Measurements from ENCODE around the gene TRPM3.

GRCh38 chr9:71127301-71127700, 5.9 kb upstream of the TRPM3 start:
- TF ChIP-seq POU5F1 (IDR thresholded peaks at IDR 0.05; ENCODE audit: borderline replicate concordance, low read depth, low read length, partially characterized antibody), result no peak
- no peak for TF ChIP-seq POLR2AphosphoS5 (IDR thresholded peaks at IDR 0.05; ENCODE audit: control insufficient read depth, insufficient read depth, low read depth, low read length)
- TF ChIP-seq ZNF274 (IDR thresholded peaks at IDR 0.05; ENCODE audit: borderline replicate concordance, low read depth, low read length), result no peak
- TF ChIP-seq PATZ1 (CRISPR knock-in tag; IDR thresholded peaks at IDR 0.05; ENCODE audit: borderline replicate concordance), result no peak
- TF ChIP-seq SMAD1 (IDR thresholded peaks at IDR 0.05; ENCODE audit: low read depth, low read length, partially characterized antibody), result no peak
- no peak for TF ChIP-seq CEBPB (tag; IDR thresholded peaks at IDR 0.05)
- TF ChIP-seq BRF2 (IDR thresholded peaks at IDR 0.05; ENCODE audit: borderline replicate concordance, insufficient read depth, insufficient read length), result no peak
- no peak for TF ChIP-seq ZNF41 (CRISPR knock-in tag; conservative IDR thresholded peaks at IDR 0.05)
- TF ChIP-seq SIN3A (IDR thresholded peaks at IDR 0.05; ENCODE audit: borderline replicate concordance in 2 of 2, control insufficient read depth in 1 of 2, low read depth in 2 of 2, low read length in 2 of 2), result no peak
- no peak for TF ChIP-seq ZNF12 (CRISPR knock-in tag; IDR thresholded peaks at IDR 0.05)
- TF ChIP-seq ZNF76 (CRISPR knock-in tag; IDR thresholded peaks at IDR 0.05; ENCODE audit: borderline replicate concordance), result no peak

Measured in K562 (cell line).